ENCODE data around the gene NMBR. TPM values are rescaled to one million over a fixed set of nuclear protein-coding genes. Genes with fewer than 3 reads are reported as not detected.

The NMBR gene
- total RNA-seq, 1 experiment from 2014 or later, result 0.35 TPM

GRCh38 chr6:142087950-142088857, 58.7 kb downstream of the NMBR start:
- Histone ChIP-seq H3K79me2 (ENCODE audit: low read depth) (no peaks in the 10 kb centered on the region), H4K20me1 (ENCODE audit: insufficient read depth) (no peaks in the 10 kb centered on the region), H3K4me2 (no peak overlapping the region), H2AFZ (no peak overlapping the region), H3K9me3 (ENCODE audit: insufficient read depth, low read depth) (no peaks in the 10 kb centered on the region; the same call in 1 of the 2 replicates), H3K4me3 (no peak overlapping the region), H3K27ac (no peak overlapping the region), H3F3A (ENCODE audit: insufficient read depth, low read depth) (no peaks in the 10 kb centered on the region), H3K4me1 (replicated peaks; ENCODE audit: insufficient read depth) (no peaks in the 10 kb centered on the region), H3K27me3 (ENCODE audit: insufficient read depth, low read depth) (no peaks in the 10 kb centered on the region), H3K36me3 (ENCODE audit: low read depth) (no peaks in the 10 kb centered on the region), H3K9me2 (ENCODE audit: insufficient read depth) (no peaks in the 10 kb centered on the region)
- intact Hi-C loops (cut with micrococcal nuclease; ENCODE audit: unreplicated experiment), result no loop called here
- no peak for DNase-seq
- CTCF ChIA-PET, result interaction anchor here (0.5 kb wide), 1 partner anchor 605 kb away, joined by 24 read pairs; no protein-coding TSS in a partner anchor
- no TSS peak for BruUV-seq (replicated peaks)
- POLR2A ChIA-PET (ENCODE audit: unreplicated experiment), result no interaction called here
- TF ChIP-seq CTCF (conservative IDR thresholded peaks at IDR 0.05) (no peak), EZH2 (IDR thresholded peaks at IDR 0.05; ENCODE audit: low read depth) (no peak)

DNA sequence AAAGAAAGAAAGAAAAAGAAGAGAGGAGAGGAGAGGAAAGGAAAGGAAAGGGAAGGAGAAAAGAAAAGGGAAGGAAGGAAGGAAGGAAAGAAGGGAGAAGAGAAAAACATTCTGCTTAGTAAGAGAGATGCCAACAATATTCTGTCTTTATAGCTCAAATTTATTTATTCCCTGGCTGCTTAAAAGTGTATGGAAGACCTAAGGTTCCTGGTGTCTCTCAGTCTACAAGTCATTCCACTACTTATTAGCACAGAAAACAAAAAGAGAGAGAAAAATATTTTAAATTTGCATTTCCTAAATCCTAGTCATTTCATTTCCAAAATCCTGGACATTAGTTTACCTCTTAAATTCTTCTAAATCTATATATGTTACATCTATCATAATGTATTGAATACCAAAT, 67.8 kb downstream of the NMBR start:
- Histone ChIP-seq H3K4me1 (replicated peaks; ENCODE audit: insufficient read depth) (no peaks in the 10 kb centered on the region), H3K36me3 (ENCODE audit: low read depth) (no peaks in the 10 kb centered on the region), H3K4me2 (no peak overlapping the region), H3F3A (ENCODE audit: insufficient read depth, low read depth) (no peaks in the 10 kb centered on the region), H4K20me1 (ENCODE audit: insufficient read depth) (no peaks in the 10 kb centered on the region), H3K9me3 (ENCODE audit: insufficient read depth, low read depth) (no peaks in the 10 kb centered on the region), H3K27me3 (ENCODE audit: insufficient read depth, low read depth) (no peaks in the 10 kb centered on the region), H3K27ac (no peak overlapping the region), H3K79me2 (ENCODE audit: low read depth) (no peaks in the 10 kb centered on the region), H3K4me3 (no peak overlapping the region), H3K9me2 (ENCODE audit: insufficient read depth) (no peaks in the 10 kb centered on the region; the same call in 1 of the 2 replicates), H2AFZ (no peak overlapping the region)
- intact Hi-C loops (cut with micrococcal nuclease; ENCODE audit: unreplicated experiment), result no loop called here
- DNase-seq, result no peak
- ChIA-PET CTCF (no interaction called here), POLR2A (ENCODE audit: unreplicated experiment) (no interaction called here)
- BruUV-seq (replicated peaks), result no TSS peak
- no peak for TF ChIP-seq EZH2 (IDR thresholded peaks at IDR 0.05; ENCODE audit: low read depth)

GRCh38 chr6:142075516-142076101, 71.3 kb downstream of the NMBR start:
- Histone ChIP-seq H3K4me2 (no peak overlapping the region), H3K79me2 (ENCODE audit: low read depth) (no peaks in the 10 kb centered on the region), H3K27ac (no peak overlapping the region), H3K27me3 (ENCODE audit: insufficient read depth, low read depth) (no peaks in the 10 kb centered on the region), H4K20me1 (ENCODE audit: insufficient read depth) (no peaks in the 10 kb centered on the region), H2AFZ (no peak overlapping the region), H3K36me3 (ENCODE audit: low read depth) (no peaks in the 10 kb centered on the region), H3K4me3 (no peak overlapping the region), H3F3A (ENCODE audit: insufficient read depth, low read depth) (no peaks in the 10 kb centered on the region), H3K9me3 (ENCODE audit: insufficient read depth, low read depth) (no peaks in the 10 kb centered on the region), H3K9me2 (ENCODE audit: insufficient read depth) (no peaks in the 10 kb centered on the region; the same call in 1 of the 2 replicates), H3K4me1 (replicated peaks; ENCODE audit: insufficient read depth) (no peaks in the 10 kb centered on the region)
- ChIA-PET POLR2A (ENCODE audit: unreplicated experiment) (no interaction called here), CTCF (no interaction called here)
- intact Hi-C loops (cut with micrococcal nuclease; ENCODE audit: unreplicated experiment), result no loop called here
- BruUV-seq (replicated peaks), result no TSS peak
- no peak for TF ChIP-seq CTCF (conservative IDR thresholded peaks at IDR 0.05)
- TF ChIP-seq EZH2 (IDR thresholded peaks at IDR 0.05; ENCODE audit: low read depth), result no peak
- DNase-seq, result no peak
